ENCODE measurements around the gene SAPCD2. TPM values are rescaled to one million over a fixed set of nuclear protein-coding genes. Genes with fewer than 3 reads are reported as not detected.

Gene SAPCD2
- total RNA-seq, 1 experiment from 2014 or later, result 18.4 TPM

GRCh38 chr9:137107312-137107921 is 37.1 kb upstream of the SAPCD2 start:
- ChIA-PET POLR2A (no interaction called here), CTCF (no interaction called here)
- TF ChIP-seq REST (IDR thresholded peaks at IDR 0.05; ENCODE audit: insufficient read depth in 1 of 2, low read depth in 2 of 2, low read length in 1 of 2) (no peak), SIN3A (IDR thresholded peaks at IDR 0.05; ENCODE audit: borderline replicate concordance, insufficient read depth, low read depth, low read length) (no peak), TCF7L2 (IDR thresholded peaks at IDR 0.05; ENCODE audit: low read depth, low read length) (no peak), POLR2AphosphoS5 (IDR thresholded peaks at IDR 0.05; ENCODE audit: low read depth, low read length) (no peak), CTCF (IDR thresholded peaks at IDR 0.05) (no peak)
- Histone ChIP-seq H3K36me3 (ENCODE audit: control insufficient read depth, insufficient read depth, low read length) (no peaks in the 10 kb centered on the region), H3K9me3 (ENCODE audit: control insufficient read depth, insufficient read depth, low read depth, low read length) (no peaks in the 10 kb centered on the region), H3K27ac (ENCODE audit: low read length) (no peak overlapping the region), H3K27me3 (ENCODE audit: control insufficient read depth, insufficient read depth, low read length) (no peaks in the 10 kb centered on the region), H3K4me1 (ENCODE audit: control insufficient read depth, insufficient read depth, low read length) (no peaks in the 10 kb centered on the region), H3K4me3 (ENCODE audit: low read depth in 2 of 2, low read length in 2 of 2) (no peak overlapping the region)
- peak; percentile 20; the same call in 1 of the 2 replicates for ATAC-seq
- no TSS peak for BruUV-seq (replicated peaks)
- in situ Hi-C loops (cut with HindIII; ENCODE audit: low pct_unique_long_range_greater_than_20kb, low sequenced_read_pairs), result no loop called here
- no peak for DNase-seq (ENCODE audit: low read depth, low spot score)
- intact Hi-C loops (cut with micrococcal nuclease; ENCODE audit: unreplicated experiment), result no loop called here

GRCh38 chr9:137106662-137107250 is 36.4 kb upstream of the SAPCD2 start:
- no peaks in the 10 kb centered on the region for H3K27me3 ChIP-seq (ENCODE audit: control insufficient read depth, insufficient read depth, low read length)
- TF ChIP-seq POLR2AphosphoS5 (IDR thresholded peaks at IDR 0.05; ENCODE audit: low read depth, low read length) (no peak), SIN3A (IDR thresholded peaks at IDR 0.05; ENCODE audit: borderline replicate concordance, insufficient read depth, low read depth, low read length) (no peak), TCF7L2 (IDR thresholded peaks at IDR 0.05; ENCODE audit: low read depth, low read length) (no peak), REST (IDR thresholded peaks at IDR 0.05; ENCODE audit: insufficient read depth in 1 of 2, low read depth in 2 of 2, low read length in 1 of 2) (no peak), CTCF (IDR thresholded peaks at IDR 0.05) (no peak)
- no peak for DNase-seq (ENCODE audit: low read depth, low spot score)
- no peak for ATAC-seq
- no peaks in the 10 kb centered on the region for H3K36me3 ChIP-seq (ENCODE audit: control insufficient read depth, insufficient read depth, low read length)
- H3K4me3 ChIP-seq (ENCODE audit: low read depth in 2 of 2, low read length in 2 of 2), result no peak overlapping the region
- in situ Hi-C loops (cut with HindIII; ENCODE audit: low pct_unique_long_range_greater_than_20kb, low sequenced_read_pairs), result no loop called here
- no peaks in the 10 kb centered on the region for H3K9me3 ChIP-seq (ENCODE audit: control insufficient read depth, insufficient read depth, low read depth, low read length)
- CTCF ChIA-PET, result no interaction called here
- no peak overlapping the region for H3K27ac ChIP-seq (ENCODE audit: low read length)
- BruUV-seq (replicated peaks), result no TSS peak
- intact Hi-C loops (cut with micrococcal nuclease; ENCODE audit: unreplicated experiment), result no loop called here
- POLR2A ChIA-PET, result no interaction called here
- no peaks in the 10 kb centered on the region for H3K4me1 ChIP-seq (ENCODE audit: control insufficient read depth, insufficient read depth, low read length)
